Measurements from ENCODE around the gene ACOXL.
"Not testable (repeated sequence)": the region's sequence is repeated elsewhere in the genome, so short reads cannot be mapped to it uniquely, and the experiment has no call there.

Gene ACOXL

DNA sequence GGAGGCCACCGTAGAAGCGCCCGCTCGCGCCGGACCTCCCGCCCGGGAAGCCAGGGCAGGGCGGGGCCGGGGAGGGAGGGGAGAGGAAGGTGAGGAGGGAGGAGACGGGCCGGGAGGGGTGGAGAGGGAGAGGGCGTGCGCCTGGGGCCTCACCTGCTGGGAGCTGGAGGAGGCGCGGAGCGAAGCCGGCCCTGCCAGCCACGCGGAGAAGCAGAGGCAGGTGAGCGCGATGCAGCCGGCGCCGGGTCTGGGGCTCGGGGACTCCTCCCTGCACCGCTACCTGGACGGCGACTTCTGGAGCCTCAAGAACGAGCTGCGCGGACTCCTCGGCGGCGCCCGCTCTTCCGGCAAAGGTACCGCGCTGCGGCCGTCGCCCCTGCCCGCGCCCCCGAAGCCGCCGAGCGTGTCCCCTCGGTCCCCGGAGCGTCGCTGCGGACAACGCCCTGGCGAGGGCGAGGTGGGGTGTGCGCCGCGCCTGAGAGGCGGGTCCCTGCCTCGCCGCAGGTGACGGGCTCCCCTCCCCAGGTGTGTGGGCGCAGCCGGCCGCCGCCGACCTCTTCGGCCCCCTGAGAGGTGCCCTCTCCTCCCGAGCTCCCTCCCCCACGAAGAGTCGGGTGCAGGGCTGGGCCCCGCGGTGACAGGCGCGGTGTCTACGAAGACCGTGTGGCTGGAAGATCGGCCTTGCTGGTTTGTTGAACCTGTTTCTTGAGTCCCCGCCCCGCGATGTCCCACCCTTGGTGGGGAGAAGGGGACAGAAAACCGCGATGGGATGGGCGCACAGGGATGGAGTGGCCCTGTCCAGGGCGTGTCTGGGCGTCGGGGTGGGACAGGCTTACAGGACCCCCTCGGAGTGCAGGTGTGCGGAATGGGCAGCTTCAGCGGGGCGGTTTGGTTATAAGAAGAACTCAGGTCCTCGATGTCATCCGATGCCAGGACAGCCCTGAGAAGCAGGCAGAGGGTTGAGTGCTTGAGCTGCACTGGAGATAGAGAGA is at the start of gene ACOXL:
Gene ACOXL, plus strand, starts transcription at position 152 of the 992 bp plus-strand sequence. CDS start 35,817 bp downstream, outside the sequence.
- no peak for DNase-seq (ENCODE audit: low read depth in 4 of 4, low spot score in 1 of 4)

GRCh38 chr2:110682872-110683271 is 49.5 kb upstream of the ACOXL start:
- no peak for DNase-seq (ENCODE audit: low read depth in 4 of 4, low spot score in 1 of 4)

GRCh38 chr2:110687775-110688484 is 44.4 kb upstream of the ACOXL start:
- DNase-seq (ENCODE audit: low read depth in 4 of 4, low spot score in 1 of 4), result not testable (repeated sequence)

- no peak for DNase-seq (ENCODE audit: low read depth in 4 of 4, low spot score in 1 of 4)
These were observed 43.7 kb upstream of the ACOXL start for GRCh38 chr2:110688594-110689091.

DNA sequence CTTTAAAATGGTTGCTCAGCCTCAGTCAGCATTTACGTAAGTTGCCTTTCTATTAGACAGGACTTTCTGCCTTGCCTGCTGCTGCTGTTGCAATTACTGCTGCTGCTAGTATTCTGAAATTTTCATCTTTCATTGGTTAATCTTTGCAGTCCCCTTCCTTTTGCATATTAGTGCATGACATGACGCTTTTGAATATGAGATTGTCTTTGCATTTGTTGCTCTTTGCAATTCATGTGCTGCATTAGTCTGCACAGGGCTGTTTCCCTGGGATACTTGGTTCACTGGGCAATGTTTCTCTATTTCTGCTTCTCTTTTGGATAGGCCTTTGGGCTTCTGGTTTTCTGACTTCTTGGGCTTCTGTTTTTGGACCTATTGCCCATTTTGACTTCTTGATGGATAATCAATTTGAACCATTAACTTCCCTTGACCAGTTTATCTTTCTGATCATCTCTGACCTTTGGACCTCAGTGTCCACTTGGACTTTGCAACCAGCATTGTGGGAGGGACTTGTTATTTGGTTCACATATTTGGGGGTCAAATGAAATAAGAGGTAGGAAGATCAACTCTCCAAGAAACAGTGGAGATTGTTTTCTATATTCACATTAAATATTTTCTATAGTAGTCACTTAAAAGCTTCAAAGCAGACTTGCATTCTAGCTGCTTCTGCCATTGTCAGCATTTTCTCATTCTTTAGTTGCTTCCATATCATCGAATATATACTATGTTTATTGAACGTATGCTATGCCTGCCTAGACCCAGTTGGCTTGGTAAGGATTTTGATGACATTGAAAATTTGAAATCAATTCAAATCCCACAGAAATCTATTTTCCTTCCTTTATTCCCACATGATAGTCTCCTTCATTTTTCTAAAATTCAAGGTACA is 42.0 kb upstream of the ACOXL start:
- DNase-seq (ENCODE audit: low read depth in 4 of 4, low spot score in 1 of 4), result no peak

DNA sequence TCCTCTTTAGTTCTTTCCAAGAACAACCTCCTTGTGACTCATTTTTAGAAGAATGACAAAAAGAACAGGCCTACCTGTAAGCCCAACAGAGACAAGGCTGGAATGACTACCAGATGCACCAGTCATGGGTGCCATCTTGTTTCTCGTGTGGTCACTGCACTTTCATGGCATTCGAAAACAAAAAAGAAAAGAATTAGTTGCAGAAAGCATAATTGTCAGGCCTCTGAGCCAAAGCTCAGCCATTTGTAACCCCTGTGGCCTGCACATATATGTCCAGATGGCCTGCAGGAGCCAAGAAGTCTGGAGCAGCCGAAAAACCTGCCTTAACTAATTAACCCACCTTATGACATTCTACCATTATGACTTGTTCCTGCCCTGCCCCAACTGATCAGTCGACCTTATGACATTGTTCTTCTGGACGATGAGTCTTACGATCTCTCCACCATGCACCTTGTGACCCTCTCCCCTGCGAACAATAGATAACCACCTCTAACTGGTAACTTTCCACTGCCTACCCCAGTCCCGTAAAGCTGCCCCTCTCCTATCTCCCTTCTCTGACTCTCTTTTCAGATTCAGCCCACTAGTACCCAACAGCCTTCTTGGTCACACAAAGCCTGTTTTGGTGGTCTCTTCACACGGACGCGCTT is 40.6 kb upstream of the ACOXL start:
- no peak for DNase-seq (ENCODE audit: low read depth in 4 of 4, low spot score in 1 of 4)

GRCh38 chr2:110695146-110695898 is 37.1 kb upstream of the ACOXL start:
- not testable (repeated sequence) for DNase-seq (ENCODE audit: low read depth in 4 of 4, low spot score in 1 of 4)

GRCh38 chr2:110698253-110698652 is 34.1 kb upstream of the ACOXL start:
- not testable (repeated sequence) for DNase-seq (ENCODE audit: low read depth in 4 of 4, low spot score in 1 of 4)

GRCh38 chr2:110702514-110703380 is 29.6 kb upstream of the ACOXL start:
- no peak for DNase-seq (ENCODE audit: low read depth in 4 of 4, low spot score in 1 of 4)

- DNase-seq (ENCODE audit: low read depth in 4 of 4, low spot score in 1 of 4), result no peak
These were observed 24.9 kb upstream of the ACOXL start for GRCh38 chr2:110707386-110707965.

DNA sequence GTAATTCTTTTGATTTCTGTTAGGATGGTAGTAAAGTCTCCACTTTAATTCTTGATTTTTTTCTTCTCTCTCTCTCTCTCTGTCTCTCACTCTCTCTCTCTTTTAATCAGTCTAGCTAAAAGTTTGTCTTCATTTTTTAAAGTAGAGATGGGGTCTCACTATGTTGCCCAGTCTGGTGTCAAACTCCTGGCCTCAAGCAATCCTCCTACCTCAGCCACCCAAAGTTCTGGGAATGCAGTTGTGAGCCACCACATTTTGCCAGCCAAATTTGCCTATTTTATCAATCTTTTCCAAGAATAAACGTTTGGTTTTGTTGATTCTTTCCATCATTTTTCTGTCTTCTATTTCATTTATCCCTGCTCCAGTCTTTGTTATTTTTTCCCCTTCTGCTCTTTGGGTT is 23.9 kb upstream of the ACOXL start:
- no peak for DNase-seq (ENCODE audit: low read depth in 4 of 4, low spot score in 1 of 4)

- DNase-seq (ENCODE audit: low read depth in 4 of 4, low spot score in 1 of 4), result no peak
These were observed 19.6 kb upstream of the ACOXL start for GRCh38 chr2:110712737-110713136.

DNA sequence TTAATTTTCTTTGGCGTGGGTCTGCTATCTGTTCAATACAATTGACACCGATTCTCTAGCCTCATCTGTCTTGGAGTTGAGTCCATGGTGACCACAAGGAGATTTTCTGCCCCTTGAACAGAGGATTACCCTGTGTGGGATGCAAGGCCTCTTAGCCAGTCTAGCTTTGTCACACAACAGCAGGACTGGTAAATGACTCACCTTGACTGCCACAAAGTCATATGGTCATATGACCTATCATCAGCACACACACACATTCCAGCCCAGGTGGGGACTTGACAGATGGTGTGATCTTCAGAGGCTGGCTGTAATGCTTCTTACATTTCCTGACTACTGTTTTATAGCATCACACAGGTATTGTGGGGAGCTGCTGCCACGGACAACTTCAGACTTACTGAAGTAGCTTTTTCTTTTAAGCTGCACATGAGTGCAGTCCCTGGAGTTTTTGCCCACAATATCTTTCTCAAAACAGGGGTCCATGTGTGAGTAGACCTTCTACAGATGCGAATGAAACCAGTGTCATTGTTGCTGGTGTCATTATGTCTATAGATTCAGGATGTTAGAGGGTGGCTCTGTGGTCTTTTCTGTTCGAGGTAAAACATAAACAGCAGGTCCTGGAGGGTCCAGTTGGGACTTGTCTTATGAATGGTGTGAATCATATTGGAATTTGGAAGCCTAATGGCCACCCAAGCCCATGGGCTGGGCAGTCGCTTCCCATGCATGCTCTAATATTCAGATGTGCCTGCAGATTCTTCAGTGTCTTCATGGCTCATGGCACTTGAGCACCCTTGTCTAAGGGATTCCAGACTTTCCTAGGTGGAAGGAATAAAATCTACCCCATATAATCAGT is 18.6 kb upstream of the ACOXL start:
- no peak for DNase-seq (ENCODE audit: low read depth in 4 of 4, low spot score in 1 of 4)

GRCh38 chr2:110714452-110715224 is 17.7 kb upstream of the ACOXL start:
- DNase-seq (ENCODE audit: low read depth in 4 of 4, low spot score in 1 of 4), result no peak

DNA sequence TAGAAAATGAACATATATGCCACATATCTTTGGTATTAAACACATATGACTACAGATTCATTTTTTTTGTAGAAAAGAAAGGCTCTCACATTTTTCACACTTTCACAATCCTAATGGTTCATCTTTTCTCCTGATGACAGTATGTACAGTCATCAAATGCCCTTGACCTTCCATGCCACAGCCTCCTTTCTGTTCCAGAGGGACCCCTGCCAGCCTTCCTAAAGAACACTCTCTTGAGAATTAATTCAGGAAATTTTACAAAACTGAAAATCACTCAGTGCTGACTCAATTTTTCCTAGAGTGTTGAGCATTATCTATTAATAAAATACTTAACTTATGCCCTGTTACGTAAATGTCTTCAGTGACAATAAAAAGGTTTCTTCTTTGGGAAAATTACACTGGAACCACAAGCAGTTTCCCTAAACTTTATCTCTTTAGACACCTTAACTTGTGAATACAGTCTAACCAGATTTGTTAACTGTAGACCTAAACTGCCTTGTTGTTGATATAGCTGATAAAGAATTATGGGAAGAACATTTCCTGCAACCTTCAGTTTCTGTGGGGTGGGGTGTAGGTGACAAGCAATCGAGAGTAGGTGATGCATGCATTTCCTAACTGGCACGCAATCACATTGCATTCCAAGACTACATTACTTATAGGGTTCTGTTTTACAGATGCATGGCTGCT is 15.3 kb upstream of the ACOXL start:
- DNase-seq (ENCODE audit: low read depth in 4 of 4, low spot score in 1 of 4), result no peak

GRCh38 chr2:110717734-110718133 is 14.6 kb upstream of the ACOXL start:
- no peak for DNase-seq (ENCODE audit: low read depth in 4 of 4, low spot score in 1 of 4)
